Measurements from ENCODE around the gene SNRNP200.

SNRNP200 gene

GRCh38 chr2:96325041-96325883, 19.9 kb upstream of the SNRNP200 start, which contains the start of gene ITPRIPL1:
Gene ITPRIPL1, plus strand, starts transcription at chr2:96325317. Its CDS starts 523 bp downstream, at chr2:96325840.
- no peak within 1 kb of the TSS for H3K27ac ChIP-seq
- TF ChIP-seq CTCF (IDR thresholded peaks at IDR 0.05): no peak
- no peak for TF ChIP-seq ZFX (IDR thresholded peaks at IDR 0.05; ENCODE audit: borderline replicate concordance)

GRCh38 chr2:96324721-96325040, 19.3 kb upstream of the SNRNP200 start:
- no peak overlapping the region for H3K27ac ChIP-seq
- TF ChIP-seq ZFX (IDR thresholded peaks at IDR 0.05; ENCODE audit: borderline replicate concordance) (no peak), CTCF (IDR thresholded peaks at IDR 0.05) (no peak)

- no peak overlapping the region for H3K27ac ChIP-seq
- no peak for TF ChIP-seq ZFX (IDR thresholded peaks at IDR 0.05; ENCODE audit: borderline replicate concordance)
- no peak for TF ChIP-seq CTCF (IDR thresholded peaks at IDR 0.05)
Measured at GRCh38 chr2:96323849-96324248, 18.5 kb upstream of the SNRNP200 start.

GRCh38 chr2:96320728-96321622, 15.6 kb upstream of the SNRNP200 start:
- no peak overlapping the region for H3K27ac ChIP-seq
- TF ChIP-seq CTCF (IDR thresholded peaks at IDR 0.05) (no peak), ZFX (IDR thresholded peaks at IDR 0.05; ENCODE audit: borderline replicate concordance) (no peak)

GRCh38 chr2:96320326-96320725, 15.0 kb upstream of the SNRNP200 start:
- TF ChIP-seq ZFX (IDR thresholded peaks at IDR 0.05; ENCODE audit: borderline replicate concordance) (no peak), CTCF (IDR thresholded peaks at IDR 0.05) (no peak)
- no peak overlapping the region for H3K27ac ChIP-seq

- no peak overlapping the region for H3K27ac ChIP-seq
- TF ChIP-seq ZFX (IDR thresholded peaks at IDR 0.05; ENCODE audit: borderline replicate concordance) (no peak), CTCF (IDR thresholded peaks at IDR 0.05) (no peak)
Measured at GRCh38 chr2:96319396-96319795, 14.1 kb upstream of the SNRNP200 start.

Data from 22Rv1 (cell line).